Body of pancreas (tissue), 4 donors: ENCODE measurements around the gene SELENOV. TPM values are rescaled to one million over a fixed set of nuclear protein-coding genes. Genes with fewer than 3 reads are reported as not detected.

Experiments
- ATAC-seq: fragments of 150-250 bp; one replicate; pipeline ENCODE4 v1.9.1; 2016
- DNase-seq, 4 donors: peaks; one replicate each; pipeline ENCODE4 v3.0.0-alpha.2; 2019
- H3K27ac ChIP-seq, 4 donors: fragments of 200-600 bp; sonication (generic); 1 replicate in 3 of 4; 2 replicates in 1 of 4; pipeline versions ENCODE4 v1.5.1 to v1.6.1; 2016 to 2019; ENCODE audit warnings: mild to moderate bottlenecking in 1 of 4, mixed read lengths in 1 of 4, moderate library complexity in 1 of 4
- H3K27me3 ChIP-seq, 2 donors: fragments of 200-600 bp; sonication (generic); one replicate each; pipeline ENCODE4 v1.6.0; 2016; ENCODE audit warnings: mild to moderate bottlenecking in 1 of 2
- H3K36me3 ChIP-seq, 2 donors: fragments of 200-600 bp; sonication (generic); replicated peaks in 1 of 2; 2 replicates each; pipeline ENCODE4 v1.5.1; 2016; ENCODE audit warnings: low read depth in 2 of 2; ENCODE audit not compliant: insufficient read depth in 1 of 2
- H3K4me1 ChIP-seq: fragments of 200-600 bp; sonication (generic); one replicate; pipeline ENCODE4 v1.6.0; 2016
- H3K4me3 ChIP-seq, 2 donors: fragments of 200-600 bp; sonication (generic); 1 replicate in 1 of 2; 2 replicates in 1 of 2; pipeline ENCODE4 v1.5.1; 2016 to 2019
- H3K9me3 ChIP-seq, 3 donors: fragments of 200-600 bp; sonication (generic); 1 replicate in 2 of 3; 2 replicates in 1 of 3; pipeline ENCODE4 v1.5.1; 2016
- POLR2A ChIP-seq, 3 donors: fragments of 450-650 bp; IDR thresholded peaks; one replicate each; pipeline ENCODE4 v1.6.1; 2016; ENCODE audit warnings: antibody characterized with exemption in 3 of 3, mild to moderate bottlenecking in 2 of 3
- WGBS, 2 donors: methylation state at CpG; one replicate each; pipeline ENCODE4 v1.1.5; 2017; 5-methylcytosine and 5-hydroxymethylcytosine counted together
- intact Hi-C: fragments of 100-400 bp; cut with DNase I; formaldehyde crosslinking; loops from one replicate; pipeline ENCODE4 v1.15.1; 2023
- total RNA-seq, 2 donors: library from RNA; depleted of rRNA; stranded (reverse); fragments of >200 nt; gene quantifications; one replicate each; pipeline ENCODE4 v1.1.0, GENCODE V29; 2016
- TF ChIP-seq, protein P1 (sequence below), 7 experiments: fragments of 450-650 bp in 4 of 7; fragments of 200-600 bp in 3 of 7; sonication (generic) in 3 of 7; IDR thresholded peaks; one replicate each; pipeline ENCODE4 v1.5.1; 2016 to 2019; ENCODE audit warnings: antibody characterized with exemption in 7 of 7

The SELENOV gene
- total RNA-seq, 2 donors from 2014 or later = not detected

DNA sequence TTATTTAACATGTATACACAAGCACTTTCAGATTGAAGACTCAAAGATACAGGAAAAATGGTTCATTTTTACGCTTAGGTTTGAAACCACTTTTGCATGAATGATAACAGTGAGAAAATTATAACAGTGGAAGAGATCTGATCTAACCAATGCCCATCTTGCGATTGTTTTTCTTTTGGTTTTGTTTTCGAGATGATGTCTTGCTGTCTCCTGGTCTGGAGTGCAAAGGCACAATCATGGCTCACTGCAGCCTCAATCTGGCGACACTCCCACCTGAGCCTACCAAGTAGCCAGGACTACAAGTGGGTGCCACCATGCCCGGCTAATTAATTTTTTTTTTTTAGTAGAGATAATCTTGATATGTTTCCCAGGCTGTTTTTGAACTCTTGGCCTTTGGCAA, 35.3 kb downstream of the SELENOV start:
- Histone ChIP-seq H3K9me3 (no peaks in the 10 kb centered on the region), H3K4me3 (no peak overlapping the region), H3K36me3 (no peaks in the 10 kb centered on the region), H3K27me3 (no peaks in the 10 kb centered on the region), H3K27ac (no peak overlapping the region), H3K4me1 (no peaks in the 10 kb centered on the region)
- WGBS, 2 donors = 59 to 70% methylated on average over 5 of the region's 5 CpGs
- intact Hi-C loops = loop anchor here (5.0 kb wide), 1 partner anchor 122 kb away; no protein-coding TSS in a partner anchor
- no peak for DNase-seq
- ATAC-seq = no peak
- TF ChIP-seq, protein P1, sequence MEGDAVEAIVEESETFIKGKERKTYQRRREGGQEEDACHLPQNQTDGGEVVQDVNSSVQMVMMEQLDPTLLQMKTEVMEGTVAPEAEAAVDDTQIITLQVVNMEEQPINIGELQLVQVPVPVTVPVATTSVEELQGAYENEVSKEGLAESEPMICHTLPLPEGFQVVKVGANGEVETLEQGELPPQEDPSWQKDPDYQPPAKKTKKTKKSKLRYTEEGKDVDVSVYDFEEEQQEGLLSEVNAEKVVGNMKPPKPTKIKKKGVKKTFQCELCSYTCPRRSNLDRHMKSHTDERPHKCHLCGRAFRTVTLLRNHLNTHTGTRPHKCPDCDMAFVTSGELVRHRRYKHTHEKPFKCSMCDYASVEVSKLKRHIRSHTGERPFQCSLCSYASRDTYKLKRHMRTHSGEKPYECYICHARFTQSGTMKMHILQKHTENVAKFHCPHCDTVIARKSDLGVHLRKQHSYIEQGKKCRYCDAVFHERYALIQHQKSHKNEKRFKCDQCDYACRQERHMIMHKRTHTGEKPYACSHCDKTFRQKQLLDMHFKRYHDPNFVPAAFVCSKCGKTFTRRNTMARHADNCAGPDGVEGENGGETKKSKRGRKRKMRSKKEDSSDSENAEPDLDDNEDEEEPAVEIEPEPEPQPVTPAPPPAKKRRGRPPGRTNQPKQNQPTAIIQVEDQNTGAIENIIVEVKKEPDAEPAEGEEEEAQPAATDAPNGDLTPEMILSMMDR (IDR thresholded peaks at IDR 0.05) = no peak
- TF ChIP-seq POLR2A (IDR thresholded peaks at IDR 0.05) = no peak

GRCh38 chr19:39553082-39553652, 38.2 kb downstream of the SELENOV start:
- ATAC-seq = no peak
- Histone ChIP-seq H3K4me1 (no peaks in the 10 kb centered on the region), H3K36me3 (no peaks in the 10 kb centered on the region), H3K9me3 (no peaks in the 10 kb centered on the region), H3K4me3 (no peak overlapping the region), H3K27me3 (no peaks in the 10 kb centered on the region), H3K27ac (no peak overlapping the region)
- intact Hi-C loops = loop anchor here (5.0 kb wide), 1 partner anchor 119 kb away; no protein-coding TSS in a partner anchor
- no peak for TF ChIP-seq POLR2A (IDR thresholded peaks at IDR 0.05)
- TF ChIP-seq, protein P1 (IDR thresholded peaks at IDR 0.05) = no peak
- DNase-seq = no peak
- 35 to 54% methylated on average over 6 to 7 of the region's 7 CpGs for WGBS, 2 donors

DNA sequence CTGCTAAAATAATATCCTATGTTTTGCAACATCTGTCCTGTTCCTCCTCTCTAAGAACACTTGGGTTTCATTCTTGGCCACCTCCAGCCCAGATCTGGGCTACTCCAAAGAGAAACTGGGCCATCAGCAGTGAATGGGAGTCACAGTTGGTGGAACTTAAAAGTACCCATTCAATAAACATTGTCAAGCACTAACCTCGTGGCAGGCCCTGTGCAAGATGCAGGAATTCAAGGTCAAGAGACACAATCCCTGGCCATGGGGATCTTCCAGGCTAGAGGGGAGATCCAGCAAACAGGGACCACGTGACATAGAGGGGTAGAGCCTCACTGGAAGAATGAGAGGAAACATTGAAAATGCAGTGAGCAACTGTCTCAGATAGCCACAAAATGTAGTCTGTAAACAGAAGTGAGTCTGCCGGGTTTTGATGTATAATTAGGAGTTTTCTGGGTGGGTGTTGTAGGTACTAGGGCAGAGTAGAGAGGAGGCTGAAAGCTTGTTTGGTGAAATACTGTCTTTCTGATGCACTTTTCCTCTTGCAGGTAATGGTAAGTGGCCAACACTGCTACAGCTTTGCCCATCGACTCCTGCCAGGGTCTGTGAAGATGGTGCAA, 39.9 kb downstream of the SELENOV start:
- 50 to 55% methylated on average over 4 of the region's 4 CpGs for WGBS, 2 donors
- ATAC-seq (no peak), DNase-seq (no peak)

GRCh38 chr19:39555883-39556282, 40.9 kb downstream of the SELENOV start:
- DNase-seq (no peak), ATAC-seq (no peak)
- H3K27ac ChIP-seq = no peak overlapping the region
- TF ChIP-seq, protein P1 (IDR thresholded peaks at IDR 0.05) = no peak
- no peak for TF ChIP-seq POLR2A (IDR thresholded peaks at IDR 0.05)
- WGBS, 2 donors = 40 to 42% methylated on average over 1 of the region's 1 CpG
- H3K4me3 ChIP-seq = no peak overlapping the region
- no peaks in the 10 kb centered on the region for H3K9me3 ChIP-seq
- H3K36me3 ChIP-seq = no peaks in the 10 kb centered on the region
- intact Hi-C loops = no loop called here
- H3K27me3 ChIP-seq = no peaks in the 10 kb centered on the region
- no peaks in the 10 kb centered on the region for H3K4me1 ChIP-seq

More for the DNA sequence above, 39.9 kb downstream of the SELENOV start:
- Histone ChIP-seq H3K27ac (no peak overlapping the region), H3K4me3 (no peak overlapping the region), H3K27me3 (no peaks in the 10 kb centered on the region), H3K4me1 (no peaks in the 10 kb centered on the region), H3K36me3 (no peaks in the 10 kb centered on the region), H3K9me3 (no peaks in the 10 kb centered on the region)
- TF ChIP-seq, protein P1 (IDR thresholded peaks at IDR 0.05) = no peak
- no peak for TF ChIP-seq POLR2A (IDR thresholded peaks at IDR 0.05)
- intact Hi-C loops = loop anchor here (5.0 kb wide), 1 partner anchor 117 kb away; no protein-coding TSS in a partner anchor
